Stromal cell of bone marrow (primary cell): Measurements from ENCODE around the gene KRTAP12-4.
"Not testable (repeated sequence)": the region's sequence is repeated elsewhere in the genome, so short reads cannot be mapped to it uniquely, and the experiment has no call there.

ENCODE experiments used
- DNase-seq: peaks from one replicate; pipeline ENCODE4 v3.0.0-alpha.2; 2012; ENCODE audit warnings: low read depth

KRTAP12-4 gene

GRCh38 chr21:44654576-44655175, at the start of gene KRTAP12-4:
TSS of gene KRTAP12-4 (minus strand) at chr21:44654659. CDS start at chr21:44654614, 45 bp downstream.
- DNase-seq: no peak

GRCh38 chr21:44703731-44704635, 49.5 kb upstream of the KRTAP12-4 start:
- DNase-seq: no peak

- no peak for DNase-seq
Measured at GRCh38 chr21:44702973-44703730, 48.7 kb upstream of the KRTAP12-4 start.

GRCh38 chr21:44702111-44702972, 47.9 kb upstream of the KRTAP12-4 start:
- no peak for DNase-seq

- no peak for DNase-seq
Measured at GRCh38 chr21:44701541-44701940, 47.1 kb upstream of the KRTAP12-4 start.

GRCh38 chr21:44701023-44701400, 46.6 kb upstream of the KRTAP12-4 start:
- DNase-seq: no peak

- no peak for DNase-seq
Measured at GRCh38 chr21:44700101-44701022, 45.9 kb upstream of the KRTAP12-4 start.

- no peak for DNase-seq
Measured at GRCh38 chr21:44699502-44700001, 45.1 kb upstream of the KRTAP12-4 start.

- no peak for DNase-seq
Measured at GRCh38 chr21:44697811-44698734, 43.6 kb upstream of the KRTAP12-4 start.

GRCh38 chr21:44697172-44697810, 42.8 kb upstream of the KRTAP12-4 start, which contains the start of gene KRTAP10-12:
TSS of gene KRTAP10-12 (plus strand) at chr21:44697172. CDS start at chr21:44697202, 30 bp downstream.
- not testable (repeated sequence) for DNase-seq

GRCh38 chr21:44696572-44696971, 42.1 kb upstream of the KRTAP12-4 start:
- DNase-seq: no peak

GRCh38 chr21:44695641-44696040, 41.2 kb upstream of the KRTAP12-4 start:
- no peak for DNase-seq

- DNase-seq: no peak
Measured at GRCh38 chr21:44695184-44695583, 40.7 kb upstream of the KRTAP12-4 start.

- DNase-seq: no peak
Measured at GRCh38 chr21:44694776-44695175, 40.3 kb upstream of the KRTAP12-4 start.

GRCh38 chr21:44692798-44693512, 38.5 kb upstream of the KRTAP12-4 start:
- no peak for DNase-seq

GRCh38 chr21:44691686-44692085, 37.2 kb upstream of the KRTAP12-4 start:
- DNase-seq: no peak

GRCh38 chr21:44689740-44690139, 35.3 kb upstream of the KRTAP12-4 start:
- not testable (repeated sequence) for DNase-seq

GRCh38 chr21:44687671-44688070, 33.2 kb upstream of the KRTAP12-4 start:
- no peak for DNase-seq
